Mesothelial cell of epicardium (in vitro differentiated cells): ENCODE data around the gene TCF3. TPM values are rescaled to one million over a fixed set of nuclear protein-coding genes. Genes with fewer than 3 reads are reported as not detected.

ENCODE experiments used
- DNase-seq, 2 experiments: peaks; one replicate each; pipeline ENCODE4 v3.0.0; 2021; ENCODE audit warnings: low spot score in 2 of 2; ENCODE audit not compliant: unreplicated experiment in 2 of 2
- H3K27ac Mint-ChIP-seq: 2 replicates; pipeline ENCODE4 v1.8.0; 2021; ENCODE audit warnings: mixed read lengths
- H3K27me3 Mint-ChIP-seq: 2 replicates; pipeline ENCODE4 v1.8.0; 2021; ENCODE audit warnings: low read depth, mixed read lengths
- H3K36me3 Mint-ChIP-seq: 2 replicates; pipeline ENCODE4 v1.8.0; 2021; ENCODE audit warnings: mixed read lengths
- H3K4me1 Mint-ChIP-seq: 2 replicates; pipeline ENCODE4 v1.8.0; 2021; ENCODE audit warnings: mixed read lengths
- H3K4me3 Mint-ChIP-seq: 2 replicates; pipeline ENCODE4 v1.8.0; 2021; ENCODE audit warnings: mild to moderate bottlenecking, moderate library complexity, mixed read lengths
- H3K9me3 Mint-ChIP-seq: 2 replicates; pipeline ENCODE4 v1.8.0; 2021; ENCODE audit warnings: mixed read lengths
- CTCF ChIP-seq: fragments of 200-600 bp; sonication (generic); IDR thresholded peaks from one replicate; pipeline ENCODE4 v1.5.0; 2021; ENCODE audit warnings: antibody characterized with exemption; ENCODE audit not compliant: unreplicated experiment
- total RNA-seq: library from RNA; stranded (reverse); gene quantifications from 3 replicates; pipeline ENCODE4 v1.2.1, GENCODE V29; 2021

The TCF3 gene
- total RNA-seq, 1 donor from 2014 or later, result 227 TPM

GRCh38 chr19:1585243-1585580 lies 67.2 kb downstream of the TCF3 start:
- Mint-ChIP-seq H3K27ac (no peak overlapping the region), H3K4me1 (peaks cover 14% of the 10 kb centered on the region), H3K9me3 (no peaks in the 10 kb centered on the region), H3K27me3 (no peaks in the 10 kb centered on the region), H3K36me3 (peaks cover 36% of the 10 kb centered on the region), H3K4me3 (no peak overlapping the region)
- TF ChIP-seq CTCF, result no peak
- DNase-seq, result no peak

- H3K9me3 Mint-ChIP-seq, result no peaks in the 10 kb centered on the region
- H3K36me3 Mint-ChIP-seq, result peaks cover 39% of the 10 kb centered on the region
- H3K4me1 Mint-ChIP-seq, result peaks cover 11% of the 10 kb centered on the region
- no peak for TF ChIP-seq CTCF
- H3K27me3 Mint-ChIP-seq, result no peaks in the 10 kb centered on the region
- DNase-seq, result no peak
- no peak overlapping the region for H3K4me3 Mint-ChIP-seq
- no peak overlapping the region for H3K27ac Mint-ChIP-seq
Observed at GRCh38 chr19:1584500-1585242, 67.7 kb downstream of the TCF3 start.

- H3K36me3 Mint-ChIP-seq, result peaks cover 37% of the 10 kb centered on the region
- no peak overlapping the region for H3K27ac Mint-ChIP-seq
- no peaks in the 10 kb centered on the region for H3K9me3 Mint-ChIP-seq
- H3K4me1 Mint-ChIP-seq, result no peaks in the 10 kb centered on the region
- no peak overlapping the region for H3K4me3 Mint-ChIP-seq
- no peak for DNase-seq
- H3K27me3 Mint-ChIP-seq, result no peaks in the 10 kb centered on the region
- no peak for TF ChIP-seq CTCF
Observed at GRCh38 chr19:1582201-1582600, 70.2 kb downstream of the TCF3 start.

GRCh38 chr19:1580957-1581356 lies 71.5 kb downstream of the TCF3 start:
- Mint-ChIP-seq H3K4me3 (no peak overlapping the region), H3K4me1 (no peaks in the 10 kb centered on the region), H3K9me3 (no peaks in the 10 kb centered on the region), H3K27ac (no peak overlapping the region), H3K27me3 (no peaks in the 10 kb centered on the region), H3K36me3 (peaks cover 34% of the 10 kb centered on the region)
- DNase-seq, result no peak
- TF ChIP-seq CTCF, result no peak

GRCh38 chr19:1580382-1580781 lies 72.0 kb downstream of the TCF3 start:
- TF ChIP-seq CTCF, result no peak
- Mint-ChIP-seq H3K27me3 (no peaks in the 10 kb centered on the region), H3K4me3 (no peak overlapping the region), H3K9me3 (no peaks in the 10 kb centered on the region), H3K36me3 (peaks cover 28% of the 10 kb centered on the region), H3K4me1 (no peaks in the 10 kb centered on the region), H3K27ac (no peak overlapping the region)
- DNase-seq, result no peak

GRCh38 chr19:1579222-1579621 lies 73.2 kb downstream of the TCF3 start:
- Mint-ChIP-seq H3K9me3 (no peaks in the 10 kb centered on the region), H3K27ac (no peak overlapping the region), H3K4me3 (no peak overlapping the region), H3K27me3 (no peaks in the 10 kb centered on the region), H3K36me3 (peaks cover 22% of the 10 kb centered on the region), H3K4me1 (no peaks in the 10 kb centered on the region)
- TF ChIP-seq CTCF, result no peak
- DNase-seq, result no peak
